Karpas-422 (cell line): Measurements from ENCODE around the gene CHI3L1. TPM values are rescaled to one million over a fixed set of nuclear protein-coding genes. Genes with fewer than 3 reads are reported as not detected.

Source experiments
- DNase-seq: peaks from one replicate; pipeline ENCODE4 v3.0.0-alpha.2; 2015
- H2AFZ ChIP-seq: fragments of 200-600 bp; sonication (generic); 2 replicates; pipeline ENCODE4 v1.6.1; 2014; ENCODE audit warnings: antibody characterized with exemption, low read length, mixed read lengths
- H3K27ac ChIP-seq: fragments of 200-600 bp; sonication (generic); 2 replicates; pipeline ENCODE4 v1.5.1; 2014; ENCODE audit warnings: mild to moderate bottlenecking, low read length, moderate library complexity
- H3K27me3 ChIP-seq: fragments of 200-600 bp; sonication (generic); 2 replicates; pipeline ENCODE4 v1.6.1; 2014; ENCODE audit warnings: low read length, mixed read lengths
- H3K36me3 ChIP-seq: fragments of 200-600 bp; sonication (generic); 2 replicates; pipeline ENCODE4 v1.6.1; 2014; ENCODE audit warnings: low read length, mixed read lengths; ENCODE audit not compliant: insufficient read depth
- H3K4me1 ChIP-seq: fragments of 200-600 bp; sonication (generic); 2 replicates; pipeline ENCODE4 v1.6.1; 2014; ENCODE audit warnings: mild to moderate bottlenecking, low read length, mixed read lengths
- H3K4me2 ChIP-seq: fragments of 200-600 bp; sonication (generic); 2 replicates; pipeline ENCODE4 v1.6.1; 2014; ENCODE audit warnings: low read length, low read depth, mild to moderate bottlenecking; ENCODE audit not compliant: poor library complexity, severe bottlenecking
- H3K4me3 ChIP-seq: fragments of 200-600 bp; sonication (generic); 2 replicates; pipeline ENCODE4 v1.5.1; 2014; ENCODE audit warnings: mild to moderate bottlenecking, antibody characterized with exemption, low read length, mixed read lengths
- H3K79me2 ChIP-seq: fragments of 200-600 bp; sonication (generic); 2 replicates; pipeline ENCODE4 v1.6.1; 2014; ENCODE audit warnings: mild to moderate bottlenecking, low read length, mixed read lengths
- H3K9ac ChIP-seq: fragments of 200-600 bp; sonication (generic); 2 replicates; pipeline ENCODE4 v1.6.0; 2014; ENCODE audit warnings: low read length
- H3K9me2 ChIP-seq: fragments of 200-600 bp; sonication (generic), shearing (Covaris generic); replicated peaks from 2 replicates; pipeline ENCODE4 v1.6.0; 2014; ENCODE audit warnings: mild to moderate bottlenecking, low read length, moderate library complexity; ENCODE audit not compliant: insufficient read depth
- H3K9me3 ChIP-seq: fragments of 300-700, 200-600 bp; sonication (generic); 2 replicates; pipeline ENCODE4 v1.6.1; 2014; ENCODE audit warnings: low read length, mixed read lengths
- H4K20me1 ChIP-seq: fragments of 200-600 bp; sonication (generic); 2 replicates; pipeline ENCODE4 v1.6.1; 2014; ENCODE audit warnings: mild to moderate bottlenecking, antibody characterized with exemption, low read length, low read depth; ENCODE audit not compliant: insufficient read depth
- total RNA-seq: library from RNA; depleted of rRNA; stranded (reverse); fragments of >200 nt; shearing (Covaris generic); gene quantifications from 2 replicates; pipeline ENCODE4 v1.2.3, GENCODE V29; 2014; ENCODE audit warnings: low replicate concordance

The CHI3L1 gene
- total RNA-seq, 1 experiment from 2014 or later, result 10.1 TPM

DNA sequence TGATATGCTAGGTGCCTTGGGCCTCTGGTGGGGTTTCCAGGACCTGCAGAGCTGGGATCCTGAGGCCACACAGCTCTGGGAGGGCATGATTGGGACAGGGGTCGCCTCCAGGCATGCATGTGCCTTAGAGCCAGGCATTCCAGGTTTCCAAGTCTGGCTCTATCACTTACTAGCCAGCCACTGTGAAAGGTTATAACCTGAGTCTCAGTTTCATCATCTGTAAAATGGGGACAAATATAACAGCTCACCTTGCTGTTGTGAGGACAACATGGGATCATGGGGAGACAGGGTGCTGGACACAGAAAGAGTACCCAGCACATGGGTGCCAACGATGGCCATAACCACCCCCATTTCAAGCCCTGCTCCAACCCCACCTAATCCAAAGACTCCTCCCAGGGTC, 2.7 kb downstream of the CHI3L1 start:
- no peak overlapping the region for H3K27ac ChIP-seq
- no peaks in the 10 kb centered on the region for H3K27me3 ChIP-seq
- no peak overlapping the region for H3K9ac ChIP-seq
- no peaks in the 10 kb centered on the region for H3K36me3 ChIP-seq
- DNase-seq, result no peak
- no peaks in the 10 kb centered on the region for H4K20me1 ChIP-seq
- H3K4me2 ChIP-seq, result no peak overlapping the region
- H3K4me3 ChIP-seq, result no peak overlapping the region
- H3K79me2 ChIP-seq, result peaks cover 5% of the 10 kb centered on the region; the same call in 1 of the 2 replicates
- no peaks in the 10 kb centered on the region for H3K9me3 ChIP-seq
- H2AFZ ChIP-seq, result no peak overlapping the region
- no peaks in the 10 kb centered on the region for H3K9me2 ChIP-seq
- peaks cover 75% of the 10 kb centered on the region for H3K4me1 ChIP-seq

- no peak overlapping the region for H3K4me3 ChIP-seq
- H3K4me1 ChIP-seq, result peaks cover 75% of the 10 kb centered on the region
- no peaks in the 10 kb centered on the region for H3K36me3 ChIP-seq
- no peak overlapping the region for H3K4me2 ChIP-seq
- H4K20me1 ChIP-seq, result no peaks in the 10 kb centered on the region
- no peaks in the 10 kb centered on the region for H3K9me2 ChIP-seq
- H3K79me2 ChIP-seq, result peaks cover 5% of the 10 kb centered on the region; the same call in 1 of the 2 replicates
- H2AFZ ChIP-seq, result no peak overlapping the region
- no peaks in the 10 kb centered on the region for H3K27me3 ChIP-seq
- no peak overlapping the region for H3K27ac ChIP-seq
- peak; percentile 41 for DNase-seq
- H3K9ac ChIP-seq, result no peak overlapping the region
- no peaks in the 10 kb centered on the region for H3K9me3 ChIP-seq
Observed at GRCh38 chr1:203182387-203182953, 4.0 kb downstream of the CHI3L1 start.

DNA sequence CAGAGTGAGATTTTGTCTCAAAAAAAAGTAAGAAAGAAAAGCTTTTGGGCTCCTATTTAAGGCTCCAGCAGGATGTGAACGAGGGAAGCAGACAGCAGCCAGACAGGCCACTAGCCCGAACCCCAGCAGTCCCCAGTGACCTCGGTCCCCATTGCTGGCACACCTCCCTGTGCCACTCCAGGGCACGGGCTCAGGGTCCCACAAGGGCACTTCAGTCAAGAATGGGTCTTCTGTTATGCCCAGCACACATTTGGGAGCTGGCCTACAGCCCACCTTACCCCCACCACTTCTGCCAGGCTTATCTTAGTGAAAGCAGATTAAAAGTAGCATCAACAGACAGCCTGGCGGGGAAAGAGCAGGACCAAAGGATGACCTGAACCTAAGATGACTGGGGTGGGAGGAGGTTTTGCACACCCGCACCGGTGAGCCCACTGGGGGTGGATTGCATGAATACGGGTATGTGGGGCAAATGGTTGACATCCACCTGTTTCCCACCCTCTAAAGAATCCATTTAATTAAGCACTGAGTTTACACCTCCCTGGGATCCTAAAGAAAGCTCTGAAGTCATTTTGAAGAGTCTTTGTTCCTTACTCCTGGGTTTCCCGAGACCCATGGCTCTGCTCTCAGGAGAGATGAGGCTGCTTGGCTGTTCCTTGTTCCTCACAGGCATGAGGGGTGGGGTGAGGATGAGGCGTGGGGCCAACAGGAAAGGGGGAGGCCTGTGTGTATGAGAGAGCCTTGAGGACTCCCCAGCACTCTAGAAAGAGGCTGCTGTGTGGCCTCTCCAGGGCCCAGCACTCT, 4.7 kb downstream of the CHI3L1 start:
- no peak overlapping the region for H3K9ac ChIP-seq
- H3K36me3 ChIP-seq, result no peaks in the 10 kb centered on the region
- no peaks in the 10 kb centered on the region for H3K9me3 ChIP-seq
- no peak overlapping the region for H3K4me3 ChIP-seq
- no peak overlapping the region for H3K4me2 ChIP-seq
- no peaks in the 10 kb centered on the region for H3K9me2 ChIP-seq
- peaks cover 5% of the 10 kb centered on the region; the same call in 1 of the 2 replicates for H3K79me2 ChIP-seq
- no peaks in the 10 kb centered on the region for H4K20me1 ChIP-seq
- H3K4me1 ChIP-seq, result peaks cover 75% of the 10 kb centered on the region
- H3K27ac ChIP-seq, result no peak overlapping the region
- H2AFZ ChIP-seq, result no peak overlapping the region
- no peaks in the 10 kb centered on the region for H3K27me3 ChIP-seq
- DNase-seq, result no peak

DNA sequence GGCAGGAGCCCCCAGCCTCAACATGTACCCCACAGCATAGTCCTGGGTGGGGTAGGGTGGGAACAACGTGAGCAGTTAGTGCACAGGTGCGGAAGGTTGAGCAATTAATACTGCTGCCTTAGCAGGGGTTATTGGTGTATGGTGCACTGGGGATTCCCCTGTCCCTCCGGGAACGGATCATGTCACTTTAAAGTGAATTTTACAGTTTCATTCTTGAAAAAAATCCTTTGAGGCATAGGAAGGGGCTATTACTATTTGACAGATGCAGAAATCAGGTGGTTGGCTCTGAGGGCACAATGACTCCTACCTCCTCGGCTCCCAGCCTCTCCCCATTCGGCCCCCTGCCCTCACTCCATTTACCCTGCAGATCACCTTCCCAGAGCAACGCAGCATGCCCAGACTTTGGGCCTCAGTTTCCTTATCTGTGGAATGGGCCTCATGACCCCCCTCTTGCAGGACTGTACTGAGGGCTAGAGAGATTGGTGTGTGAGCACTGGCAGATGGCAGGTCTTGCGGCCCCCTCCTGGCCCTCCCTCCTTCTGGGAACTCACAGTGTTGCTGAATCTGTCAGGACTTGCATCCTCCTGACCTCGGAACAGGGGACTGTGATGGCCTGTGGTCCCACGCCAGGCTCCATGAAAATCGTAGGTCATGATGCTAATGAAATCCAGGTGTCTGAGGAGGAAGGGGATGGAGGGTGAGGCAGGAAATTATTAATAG, 5.7 kb downstream of the CHI3L1 start:
- Histone ChIP-seq H3K9me2 (no peaks in the 10 kb centered on the region), H3K4me1 (peaks cover 75% of the 10 kb centered on the region), H4K20me1 (no peaks in the 10 kb centered on the region), H3K79me2 (peaks cover 5% of the 10 kb centered on the region; the same call in 1 of the 2 replicates), H3K27ac (peak overlapping the region; percentile 99), H3K36me3 (no peaks in the 10 kb centered on the region), H3K27me3 (no peaks in the 10 kb centered on the region), H2AFZ (no peak overlapping the region), H3K9me3 (no peaks in the 10 kb centered on the region), H3K4me3 (peak overlapping the region; percentile 71), H3K9ac (peak overlapping the region; percentile 96), H3K4me2 (peak overlapping the region; percentile 80)
- DNase-seq, result peak; percentile 46

GRCh38 chr1:203179667-203180005, 6.9 kb downstream of the CHI3L1 start:
- Histone ChIP-seq H3K4me3 (peak overlapping the region; percentile 71), H3K79me2 (peaks cover 5% of the 10 kb centered on the region; the same call in 1 of the 2 replicates), H4K20me1 (no peaks in the 10 kb centered on the region), H3K9me3 (no peaks in the 10 kb centered on the region), H3K9me2 (no peaks in the 10 kb centered on the region), H2AFZ (no peak overlapping the region), H3K4me1 (peaks cover 79% of the 10 kb centered on the region), H3K27ac (peak overlapping the region; percentile 99), H3K36me3 (peaks cover under 1% of the 10 kb centered on the region; the same call in 1 of the 2 replicates), H3K4me2 (peak overlapping the region; percentile 80), H3K27me3 (no peaks in the 10 kb centered on the region), H3K9ac (peak overlapping the region; percentile 96)
- DNase-seq, result no peak

GRCh38 chr1:203178821-203179666, 7.5 kb downstream of the CHI3L1 start:
- H3K27ac ChIP-seq, result peak overlapping the region; percentile 99
- no peaks in the 10 kb centered on the region for H3K9me3 ChIP-seq
- peaks cover 84% of the 10 kb centered on the region for H3K4me1 ChIP-seq
- DNase-seq, result peak; percentile 72
- peaks cover 5% of the 10 kb centered on the region; the same call in 1 of the 2 replicates for H3K79me2 ChIP-seq
- H3K36me3 ChIP-seq, result peaks cover 5% of the 10 kb centered on the region; the same call in 1 of the 2 replicates
- H3K9me2 ChIP-seq, result no peaks in the 10 kb centered on the region
- H3K4me2 ChIP-seq, result peak overlapping the region; percentile 80
- H3K27me3 ChIP-seq, result no peaks in the 10 kb centered on the region
- H3K9ac ChIP-seq, result peak overlapping the region; percentile 96
- H4K20me1 ChIP-seq, result no peaks in the 10 kb centered on the region
- H2AFZ ChIP-seq, result no peak overlapping the region
- peak overlapping the region; percentile 71 for H3K4me3 ChIP-seq

- peaks cover 7% of the 10 kb centered on the region for H3K36me3 ChIP-seq
- DNase-seq, result peak; percentile 79
- H3K9ac ChIP-seq, result peak overlapping the region; percentile 96
- no peaks in the 10 kb centered on the region for H3K27me3 ChIP-seq
- H3K9me3 ChIP-seq, result no peaks in the 10 kb centered on the region
- no peak overlapping the region for H2AFZ ChIP-seq
- H3K4me1 ChIP-seq, result peaks cover 94% of the 10 kb centered on the region
- H3K9me2 ChIP-seq, result no peaks in the 10 kb centered on the region
- H3K4me3 ChIP-seq, result peak overlapping the region; percentile 71
- H3K27ac ChIP-seq, result peak overlapping the region; percentile 99
- peak overlapping the region; percentile 80 for H3K4me2 ChIP-seq
- peaks cover 5% of the 10 kb centered on the region; the same call in 1 of the 2 replicates for H3K79me2 ChIP-seq
- H4K20me1 ChIP-seq, result no peaks in the 10 kb centered on the region
Observed at GRCh38 chr1:203178083-203178482, 8.4 kb downstream of the CHI3L1 start.
